ENCODE data around the gene ZNF324B.

- no peak for TF ChIP-seq YY1 (IDR thresholded peaks at IDR 0.05; ENCODE audit: insufficient read depth, insufficient read length)
- TF ChIP-seq SUZ12 (IDR thresholded peaks at IDR 0.05; ENCODE audit: extremely low read depth, insufficient read depth, insufficient read length): no peak
Observed at GRCh38 chr19:58416604-58417003, 34.8 kb upstream of the ZNF324B start.
